Activated CD4-positive, alpha-beta T cell treated with anti-CD3 and anti-CD28 coated beads, Interleukin-2, amount 50 U/mL, for 48 hours (primary cell): ENCODE data around the gene SCAPER.
"Not testable (repeated sequence)": the region's sequence is repeated elsewhere in the genome, so short reads cannot be mapped to it uniquely, and the experiment has no call there.

Experiments used
- DNase-seq, 2 experiments: peaks; one replicate each; pipeline ENCODE4 v3.0.0-alpha.2; 2020

The SCAPER gene

DNA sequence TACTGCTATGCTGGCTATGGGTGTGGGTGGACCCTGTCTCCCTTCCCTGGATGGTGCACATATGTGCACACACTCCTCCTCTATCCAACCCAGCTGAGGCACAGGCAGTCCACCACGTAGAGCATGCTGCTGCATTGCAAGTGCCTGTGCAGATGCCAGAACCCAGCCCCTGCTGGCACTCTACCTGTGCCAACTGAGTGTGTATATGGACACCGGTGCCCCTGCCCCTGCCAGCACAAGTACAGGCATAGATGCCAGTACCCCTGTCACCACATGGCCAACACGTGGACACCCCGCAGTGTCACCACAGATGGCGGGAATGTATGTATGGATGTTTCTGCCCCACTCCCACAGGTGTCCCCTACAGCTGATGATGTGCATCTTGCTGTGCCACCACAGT is 352.0 kb downstream of the SCAPER start:
- no peak for DNase-seq

DNA sequence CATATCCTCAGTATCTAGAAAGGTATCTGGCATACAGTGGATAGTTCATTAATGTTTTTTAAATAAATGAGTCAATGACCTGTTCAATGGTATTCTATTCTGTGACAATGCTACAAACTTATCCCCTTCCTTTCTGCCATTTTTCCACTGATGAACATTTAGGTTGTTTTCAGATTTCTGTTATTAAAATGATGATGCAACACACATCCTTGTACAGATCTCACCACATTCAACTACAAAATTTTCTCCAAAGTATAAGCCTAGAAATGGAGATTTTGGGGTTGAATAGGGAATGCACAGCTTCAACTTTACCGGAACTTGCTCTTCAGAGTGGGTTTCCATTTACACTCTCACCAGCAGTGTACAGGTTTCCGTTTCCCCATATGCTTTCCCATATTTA is 358.3 kb downstream of the SCAPER start:
- no peak for DNase-seq

DNA sequence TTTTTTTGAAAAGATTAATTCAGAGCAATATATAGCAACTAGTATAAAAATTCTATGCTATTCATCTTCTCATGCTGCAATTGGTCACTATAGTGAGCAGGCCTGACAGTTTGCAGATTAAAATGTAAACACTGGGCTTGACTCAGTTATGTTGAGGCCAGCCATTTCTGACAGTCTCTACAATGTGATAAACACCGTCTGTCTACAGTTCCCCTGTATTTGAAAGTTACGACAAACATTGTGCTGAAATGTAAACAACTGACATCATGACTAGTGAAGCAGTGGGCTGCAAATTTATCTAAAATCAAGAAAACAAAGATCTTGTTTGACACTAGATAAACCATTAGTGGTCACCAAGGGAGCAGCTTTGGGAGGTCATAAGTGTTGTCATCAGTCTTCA is 371.1 kb downstream of the SCAPER start:
- DNase-seq = no peak

DNA sequence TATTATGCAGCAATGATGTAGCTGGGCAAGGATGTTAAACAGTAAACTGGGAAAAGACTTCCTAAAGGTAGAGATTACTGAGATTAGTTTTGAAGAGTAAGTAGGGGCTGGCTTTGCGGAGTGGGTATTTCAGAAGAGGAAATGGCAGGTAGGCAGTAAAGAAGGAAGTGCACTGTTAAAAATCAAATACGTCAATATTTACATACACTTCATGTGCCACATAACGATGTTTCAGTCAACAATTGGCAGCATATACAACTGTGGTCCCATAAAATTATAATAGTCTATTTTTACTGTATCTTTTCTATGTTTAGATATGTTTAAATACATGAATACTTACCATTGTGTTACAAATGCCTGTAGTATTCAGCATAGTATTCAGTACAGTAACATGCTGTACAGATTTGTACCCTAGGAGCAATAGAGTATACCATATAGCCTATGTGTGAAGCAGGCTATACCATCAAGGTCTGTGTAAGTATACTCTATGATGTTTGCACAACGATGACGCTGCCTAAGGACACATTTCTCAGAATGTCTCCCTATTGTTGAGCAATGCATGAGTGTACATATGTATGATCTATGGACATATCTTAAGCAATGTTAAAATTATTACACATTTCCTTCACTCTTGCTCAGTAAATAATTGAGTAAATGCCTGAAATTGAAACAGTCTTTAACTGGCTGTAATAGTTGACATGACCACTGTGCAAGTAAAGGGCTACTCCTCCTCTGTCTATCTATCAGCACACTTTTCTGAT is 371.9 kb downstream of the SCAPER start:
- DNase-seq = no peak

DNA sequence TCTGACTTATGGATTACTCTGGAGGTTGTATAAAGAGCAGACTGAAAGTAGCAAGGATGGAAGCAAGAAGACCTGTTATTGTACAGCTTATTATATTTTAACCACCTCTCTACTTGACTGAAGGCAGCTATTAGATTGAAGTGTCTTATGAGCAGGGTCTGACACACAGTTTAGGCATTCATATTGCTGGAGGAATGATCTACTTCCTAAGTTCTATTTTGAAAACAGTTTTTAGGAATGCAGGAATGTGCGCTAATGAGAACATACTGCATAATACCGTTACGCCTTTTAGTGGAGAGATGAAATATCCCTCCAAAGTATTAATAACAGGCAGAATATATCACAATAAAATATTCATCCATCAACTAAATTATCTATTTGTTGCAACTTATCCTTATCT is 375.2 kb downstream of the SCAPER start:
- no peak for DNase-seq

DNA sequence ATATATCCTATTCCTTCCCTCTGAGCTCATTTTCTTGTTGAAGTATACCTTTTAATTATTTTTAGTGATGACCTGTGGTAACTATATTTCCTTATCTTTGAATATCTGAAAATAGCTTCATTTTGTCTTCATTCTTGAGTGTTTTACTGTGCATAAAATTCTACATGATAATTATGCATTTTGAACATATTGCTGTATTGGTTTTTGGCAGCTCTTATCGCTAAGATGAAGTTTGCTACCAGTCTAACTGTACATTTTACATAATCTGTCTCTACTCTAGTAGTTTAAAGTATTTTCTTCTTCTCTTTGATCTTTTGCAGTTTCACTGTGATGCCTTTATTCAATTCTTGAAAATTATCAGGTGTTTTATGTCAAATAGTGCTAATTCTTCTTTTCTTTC is 379.0 kb downstream of the SCAPER start:
- no peak for DNase-seq

DNA sequence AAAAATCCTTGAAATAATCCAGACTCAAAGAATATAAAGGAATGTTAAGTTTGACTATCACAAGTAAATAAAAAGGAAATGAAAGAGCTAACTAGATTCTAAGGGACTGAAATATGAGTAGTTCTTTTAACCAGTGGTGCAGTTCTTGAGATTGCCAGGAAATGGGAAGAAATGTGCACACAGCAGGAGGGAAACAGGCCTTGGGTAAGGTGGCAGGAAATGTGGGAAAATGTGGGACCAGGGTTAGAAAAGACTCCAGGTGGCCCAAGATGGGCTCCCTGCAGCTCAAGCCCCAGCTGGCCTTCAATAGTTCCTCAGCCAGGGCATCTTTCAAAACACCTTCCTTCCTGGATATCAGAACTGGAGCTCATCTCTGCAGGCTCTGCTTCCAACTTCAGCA is 387.2 kb downstream of the SCAPER start:
- DNase-seq = no peak

DNA sequence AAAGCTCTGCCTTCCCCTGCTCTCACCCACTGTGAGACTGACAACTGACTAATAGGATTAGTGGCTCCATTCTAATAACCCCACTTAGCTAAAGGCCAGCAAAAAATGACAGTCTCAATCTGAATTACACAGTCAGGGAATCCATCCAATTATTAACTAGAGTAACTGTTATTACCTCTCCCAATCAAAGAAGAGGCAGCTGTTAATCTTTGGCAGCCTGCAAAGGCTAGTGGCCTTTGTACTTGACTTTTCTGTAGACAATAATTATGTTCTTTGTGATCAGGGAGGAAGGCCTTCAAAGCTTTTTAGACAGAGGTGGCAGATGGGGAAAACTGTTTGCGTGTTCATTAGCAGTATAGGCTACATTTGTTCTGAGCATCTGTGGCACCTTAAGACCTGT is 390.9 kb downstream of the SCAPER start:
- no peak for DNase-seq

DNA sequence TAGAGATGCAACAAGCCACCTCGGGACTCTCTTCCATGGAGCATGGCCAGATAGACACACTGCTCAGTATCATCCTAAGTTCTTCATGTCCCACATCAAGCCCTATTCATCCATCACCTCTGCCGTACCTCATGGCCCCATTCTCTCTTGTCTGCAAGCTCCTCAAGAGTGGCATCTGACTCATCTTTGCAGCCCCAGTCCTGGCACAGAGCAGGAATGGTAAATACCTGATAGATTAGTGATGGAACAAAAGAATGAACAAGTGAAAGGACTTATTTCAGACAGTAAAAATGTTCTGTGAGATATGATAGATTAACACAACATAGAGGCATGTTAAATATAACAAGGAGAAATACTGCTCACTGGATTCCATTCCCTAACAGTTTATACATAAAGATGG is 392.2 kb downstream of the SCAPER start:
- DNase-seq = no peak

DNA sequence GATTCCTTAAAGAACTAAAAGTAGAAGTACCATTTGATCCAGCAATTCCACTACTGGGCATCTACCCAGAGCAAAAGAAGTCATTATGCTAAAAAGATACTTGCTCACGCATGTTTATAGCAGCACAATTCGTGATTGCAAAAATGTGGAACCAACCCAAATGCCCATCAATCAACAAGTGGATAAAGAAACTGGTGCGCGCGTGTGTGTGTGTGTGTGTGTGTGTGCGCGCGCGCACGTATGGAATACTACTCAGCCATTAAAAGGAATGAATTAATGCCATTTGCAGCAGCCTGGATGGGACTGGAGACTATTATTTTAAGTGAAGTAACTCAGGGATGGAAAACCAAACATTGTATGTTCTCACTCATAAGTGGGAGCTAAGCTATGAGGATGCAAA is 394.5 kb downstream of the SCAPER start:
- DNase-seq = not testable (repeated sequence)

DNA sequence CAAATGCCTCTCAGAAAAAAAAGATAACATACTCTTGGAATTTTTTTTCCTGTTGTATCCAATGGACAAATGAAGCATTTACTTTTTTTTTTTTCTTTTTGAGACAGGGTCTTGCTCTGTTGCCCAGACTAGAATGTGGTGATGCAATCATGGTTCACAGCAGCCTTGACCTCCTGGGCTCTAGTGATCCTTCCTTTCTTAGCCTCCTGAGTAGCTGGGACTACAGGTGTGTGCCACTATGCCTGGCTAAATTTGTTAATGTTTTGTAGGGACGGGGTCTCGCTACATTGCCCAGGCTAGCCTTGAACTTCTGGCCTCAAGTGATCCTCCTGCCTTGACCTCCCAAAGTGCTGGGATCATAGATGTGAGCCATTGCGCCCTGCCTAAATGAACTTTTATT is 401.3 kb downstream of the SCAPER start:
- no peak for DNase-seq

DNA sequence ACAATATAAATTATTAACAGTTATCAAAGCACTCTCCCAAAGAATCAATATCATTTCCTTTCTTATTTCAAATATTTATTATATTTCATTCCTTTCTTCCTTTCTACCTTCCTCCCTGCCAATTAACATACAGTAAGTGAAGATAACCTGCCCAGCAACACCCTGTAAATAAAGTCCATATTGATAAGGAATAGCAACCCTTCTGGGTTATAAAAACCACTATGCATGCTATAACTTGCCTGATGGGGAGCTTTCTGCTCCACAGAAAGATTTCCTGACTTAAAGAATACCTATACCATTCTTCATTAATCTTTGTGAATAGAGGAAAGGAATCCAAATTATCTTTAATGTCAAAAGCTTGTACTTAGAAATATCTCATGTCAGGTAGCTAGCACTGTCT is 402.0 kb downstream of the SCAPER start:
- no peak for DNase-seq

DNA sequence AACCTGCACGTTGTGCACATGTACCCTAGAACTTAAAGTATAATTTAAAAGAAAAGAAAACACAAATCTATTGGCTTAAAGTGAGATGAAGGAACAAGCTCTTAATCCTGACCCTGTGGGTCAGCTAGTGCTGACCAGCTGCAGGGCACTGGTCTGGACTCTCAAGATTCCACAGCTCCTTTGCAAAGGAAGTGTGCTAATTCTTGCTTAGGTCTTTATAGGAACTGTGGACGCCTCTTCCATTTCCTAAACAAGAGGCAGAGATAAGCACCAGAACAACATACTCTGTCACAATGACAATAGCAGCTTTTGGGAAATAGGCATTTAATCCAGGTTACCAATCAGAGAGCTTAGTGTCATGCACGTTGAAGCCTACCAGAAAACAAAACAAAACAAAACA is 402.5 kb downstream of the SCAPER start:
- DNase-seq = no peak

DNA sequence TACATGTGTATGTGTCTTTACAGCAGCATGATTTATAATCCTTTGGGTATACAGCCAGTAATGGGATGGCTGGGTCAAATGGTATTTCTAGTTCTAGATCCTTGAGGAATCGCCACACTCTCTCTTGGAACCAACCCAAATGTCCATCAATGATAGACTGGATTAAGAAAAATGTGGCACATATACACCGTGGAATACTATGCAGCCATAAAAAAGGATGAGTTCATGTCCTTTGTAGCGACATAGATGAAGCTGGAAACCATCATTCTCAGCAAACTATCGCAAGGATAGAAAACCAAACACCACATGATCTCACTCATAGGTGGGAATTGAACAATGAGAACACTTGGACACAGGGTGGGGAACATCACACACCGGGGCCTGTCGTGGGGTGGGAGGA is 403.0 kb downstream of the SCAPER start:
- DNase-seq = not testable (repeated sequence)

DNA sequence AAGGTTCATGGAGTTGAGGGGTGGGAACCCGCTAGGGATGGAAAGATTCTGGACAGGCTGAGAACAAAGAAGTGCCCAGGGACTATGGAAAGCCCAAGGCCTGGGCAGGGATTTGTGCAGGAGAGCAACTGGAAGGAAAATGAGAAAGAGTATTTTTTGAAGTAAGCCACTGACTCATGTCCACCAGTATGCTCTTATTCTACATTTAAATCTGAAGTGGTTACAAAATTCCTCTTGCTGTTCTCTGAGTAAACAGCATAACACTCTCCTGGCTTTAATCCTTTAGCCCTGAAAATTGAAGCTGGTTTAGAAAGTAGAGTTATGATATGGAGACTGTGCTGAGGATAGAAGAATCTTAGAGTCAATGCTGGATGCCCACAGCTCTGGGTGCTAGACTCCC is 403.4 kb downstream of the SCAPER start:
- no peak for DNase-seq

DNA sequence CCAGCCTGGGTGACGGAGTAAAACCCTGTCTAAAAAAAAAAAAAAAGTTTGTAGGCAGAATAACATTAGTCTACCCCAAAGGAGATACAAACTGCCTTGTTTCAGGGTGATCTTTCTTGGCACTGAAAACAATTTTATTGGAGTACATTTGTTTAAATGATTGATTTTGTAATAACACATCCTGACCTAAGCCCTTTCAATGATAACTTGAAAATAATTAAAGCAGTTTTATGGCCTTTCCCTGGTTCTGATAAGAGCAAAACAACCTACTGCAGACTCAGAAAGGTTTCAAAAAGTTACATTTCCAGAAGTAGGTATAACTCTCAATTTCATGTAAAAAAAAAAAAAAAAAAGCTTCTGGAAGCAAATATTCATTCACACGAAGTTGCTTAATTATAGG is 404.1 kb downstream of the SCAPER start:
- no peak for DNase-seq

DNA sequence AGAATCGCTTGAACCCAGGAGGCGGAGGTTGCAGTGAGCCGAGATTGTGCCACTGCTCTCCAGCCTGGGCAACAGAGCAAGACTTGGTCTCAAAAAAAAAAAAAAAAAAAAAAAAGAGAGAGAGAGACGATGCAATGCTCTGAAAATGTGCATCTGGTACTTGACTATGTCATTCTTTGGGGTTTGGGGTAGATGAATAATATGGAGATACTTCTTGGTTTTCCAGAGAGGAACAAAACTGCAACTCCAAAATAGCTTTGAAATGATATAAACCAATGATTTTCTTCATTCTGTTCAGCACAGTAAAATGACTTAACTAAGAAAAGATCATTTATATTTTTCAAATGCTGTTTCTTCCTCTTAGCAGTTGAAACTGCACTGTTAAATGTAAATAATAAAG is 409.7 kb downstream of the SCAPER start:
- no peak for DNase-seq

DNA sequence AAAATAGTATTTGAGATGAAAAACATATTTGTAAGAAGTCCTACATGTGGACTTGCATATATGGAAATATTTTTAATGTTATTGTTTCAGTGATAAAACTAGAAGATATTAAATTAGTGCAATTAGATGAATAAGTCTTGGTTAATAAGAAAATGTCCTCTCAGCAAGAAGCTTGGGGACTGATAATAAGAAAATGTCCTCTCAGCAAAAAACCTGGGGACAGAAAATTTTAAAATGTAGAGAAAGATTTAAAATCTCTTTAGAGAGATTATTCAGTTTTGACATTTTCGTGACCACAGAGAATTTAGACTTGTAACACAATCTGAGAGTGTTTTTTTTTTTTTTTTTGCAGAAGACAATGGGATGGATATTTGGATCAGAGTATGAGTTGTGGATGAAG is 412.6 kb downstream of the SCAPER start:
- no peak for DNase-seq

DNA sequence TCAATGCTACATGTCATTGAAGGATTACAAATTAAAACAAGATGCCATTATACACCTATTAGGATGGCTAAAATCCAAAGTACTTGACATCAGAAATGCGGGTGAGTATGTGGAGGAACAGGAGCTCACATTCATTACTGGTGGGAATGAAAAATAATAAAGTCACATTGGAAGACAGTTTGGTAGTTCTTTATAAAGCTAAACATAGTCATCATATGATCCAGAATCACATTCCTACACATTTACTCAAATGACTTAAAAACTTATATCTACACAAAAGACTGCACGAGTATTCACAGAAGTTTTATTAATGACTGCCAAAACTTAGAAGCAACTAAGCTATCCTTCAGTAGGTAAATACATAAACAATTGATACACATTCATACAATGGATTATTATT is 421.4 kb downstream of the SCAPER start:
- no peak for DNase-seq

DNA sequence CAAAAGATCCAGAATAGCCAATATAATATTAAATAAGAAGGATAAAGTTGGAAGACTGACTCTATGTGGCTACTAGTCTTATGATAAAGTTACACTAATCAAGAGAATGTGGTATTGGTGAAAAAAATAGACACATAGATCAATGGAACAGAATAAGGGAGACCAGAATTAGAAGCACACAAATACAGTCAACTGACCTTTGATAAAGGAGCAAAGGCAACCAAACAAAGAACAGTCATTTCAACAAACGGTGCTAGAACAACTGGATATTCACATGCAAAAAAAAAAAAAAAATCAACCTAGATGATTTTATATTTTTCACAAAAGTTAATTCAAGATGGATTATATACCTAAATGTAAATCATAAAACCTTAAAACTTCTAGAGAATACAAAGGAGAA is 422.1 kb downstream of the SCAPER start:
- no peak for DNase-seq

DNA sequence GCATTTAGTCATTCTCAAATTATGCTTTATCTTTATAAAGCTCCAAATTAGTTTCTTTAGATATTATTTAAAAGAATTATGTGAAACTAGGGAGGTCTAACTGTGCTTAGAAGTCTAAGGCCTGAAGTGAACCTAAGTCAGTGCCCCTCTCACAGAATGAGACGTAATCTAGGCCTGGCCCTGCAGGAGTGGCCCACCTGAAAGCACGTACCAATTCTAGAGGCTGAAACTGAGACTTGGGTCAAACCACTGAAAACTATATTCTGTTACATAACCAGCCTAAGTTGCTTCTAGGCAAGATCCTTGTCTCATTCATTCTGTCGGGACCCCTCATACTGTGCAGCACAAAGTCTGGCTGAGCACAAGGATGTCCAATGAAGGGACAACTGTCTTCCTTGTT is 424.9 kb downstream of the SCAPER start:
- no peak for DNase-seq

DNA sequence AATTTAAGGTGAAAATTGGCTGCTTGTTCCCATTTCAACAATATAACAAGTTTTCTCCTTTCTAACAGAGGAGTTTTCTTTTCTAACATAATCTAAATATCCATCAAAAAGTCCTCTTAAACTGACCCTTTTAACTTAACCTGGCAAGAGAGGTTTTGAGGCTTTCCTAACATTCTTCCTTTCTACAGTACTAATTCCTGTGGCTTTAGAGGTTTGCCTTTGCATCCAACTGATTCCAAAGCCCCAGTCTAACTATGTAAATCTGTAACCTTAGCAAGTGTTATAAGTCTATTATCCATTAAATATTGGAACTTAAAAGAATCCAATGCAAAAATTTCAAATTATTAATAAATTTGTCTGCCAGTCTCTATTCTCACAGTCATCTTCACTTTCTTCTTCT is 434.4 kb downstream of the SCAPER start:
- DNase-seq = no peak

DNA sequence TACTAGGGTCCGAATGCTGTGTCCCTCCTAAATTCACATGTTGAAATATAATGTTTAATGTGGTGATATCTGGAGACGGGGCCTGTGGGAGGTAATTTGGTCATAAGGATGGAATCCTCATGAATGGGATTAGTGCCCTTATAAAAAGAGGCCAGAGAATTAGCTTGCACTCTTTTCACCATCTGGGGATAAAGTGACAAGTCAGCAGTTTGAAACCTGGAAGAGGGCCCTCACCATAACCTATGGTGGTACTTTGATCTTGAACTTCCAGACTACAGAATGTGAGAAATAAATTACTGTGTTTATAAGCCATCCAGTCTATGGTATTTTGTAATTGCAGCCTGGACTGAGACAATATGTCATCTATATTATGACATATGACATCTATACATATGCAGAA is 436.4 kb downstream of the SCAPER start:
- no peak for DNase-seq

DNA sequence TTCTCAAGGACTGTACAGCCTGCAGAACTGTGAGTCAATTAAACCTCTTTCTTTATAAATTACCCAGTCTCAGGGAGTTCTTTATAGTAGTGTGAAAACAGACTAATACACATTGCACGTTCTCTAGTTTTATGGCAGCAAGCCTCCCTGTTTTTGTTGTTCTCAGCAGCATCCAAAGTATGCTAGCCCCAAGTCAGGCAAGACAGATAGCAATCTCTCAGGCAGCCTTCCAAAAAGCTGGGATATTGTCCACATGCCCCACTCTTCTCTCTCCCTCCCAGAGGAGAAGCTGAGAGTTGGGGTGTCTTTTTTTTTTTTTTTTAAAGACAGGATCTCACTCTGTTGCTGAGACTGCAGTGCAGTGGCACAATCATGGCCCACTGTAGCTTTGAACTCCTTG is 438.0 kb downstream of the SCAPER start:
- no peak for DNase-seq

DNA sequence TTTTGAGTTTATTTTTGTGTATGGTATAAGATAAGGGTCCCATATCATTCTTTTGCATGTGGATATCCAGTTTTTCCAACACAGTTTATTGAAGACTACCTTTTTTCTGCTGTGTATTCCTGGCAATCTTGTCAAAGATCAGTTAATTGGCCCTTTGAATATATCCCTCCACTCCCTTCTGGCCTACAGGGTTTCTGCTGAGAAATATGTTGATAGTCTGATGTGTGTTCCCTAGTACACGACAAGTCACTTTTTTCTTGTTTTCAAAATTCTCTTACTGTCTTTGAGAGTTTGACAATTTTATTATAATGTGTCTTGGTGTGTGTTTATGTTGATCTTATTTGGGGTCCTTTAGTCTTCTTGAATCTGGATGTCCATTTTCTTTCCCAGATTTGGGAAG is 439.4 kb downstream of the SCAPER start:
- no peak for DNase-seq

DNA sequence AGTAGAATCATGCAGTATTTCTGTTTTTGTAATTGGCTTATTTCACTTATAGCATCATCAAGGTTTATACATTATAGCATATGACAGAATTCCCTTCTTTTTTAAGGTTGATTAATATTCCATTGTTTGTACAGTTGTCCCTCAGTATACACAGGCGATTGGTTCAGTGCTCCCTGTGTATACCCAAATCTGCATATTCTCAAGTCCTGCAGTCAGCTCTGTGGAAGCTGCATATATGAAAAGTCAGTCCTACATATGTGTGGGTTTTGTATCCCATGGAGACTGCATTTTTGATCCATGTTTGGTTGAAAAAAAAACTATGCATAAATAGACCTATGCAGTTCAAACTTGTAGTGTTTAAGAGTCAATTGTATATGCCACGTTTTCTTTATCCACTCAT is 440.9 kb downstream of the SCAPER start:
- DNase-seq = no peak
